Activated CD8-positive, alpha-beta memory T cell treated with anti-CD3 and anti-CD28 coated beads for 1 hour (primary cell): ENCODE data around the gene PTPRN2.

Source experiments
- DNase-seq, 2 donors: peaks; one replicate each; pipeline ENCODE4 v3.0.0-alpha.2; 2020; ENCODE audit warnings: low read depth in 1 of 2; ENCODE audit errors: extremely low read depth in 1 of 2

Gene PTPRN2

GRCh38 chr7:157768198-157768597 is 819.4 kb downstream of the PTPRN2 start:
- DNase-seq: no peak

- DNase-seq: no peak
Measured at GRCh38 chr7:157767506-157768197, 820.0 kb downstream of the PTPRN2 start.

GRCh38 chr7:157766098-157766497 is 821.5 kb downstream of the PTPRN2 start:
- DNase-seq: no peak

DNA sequence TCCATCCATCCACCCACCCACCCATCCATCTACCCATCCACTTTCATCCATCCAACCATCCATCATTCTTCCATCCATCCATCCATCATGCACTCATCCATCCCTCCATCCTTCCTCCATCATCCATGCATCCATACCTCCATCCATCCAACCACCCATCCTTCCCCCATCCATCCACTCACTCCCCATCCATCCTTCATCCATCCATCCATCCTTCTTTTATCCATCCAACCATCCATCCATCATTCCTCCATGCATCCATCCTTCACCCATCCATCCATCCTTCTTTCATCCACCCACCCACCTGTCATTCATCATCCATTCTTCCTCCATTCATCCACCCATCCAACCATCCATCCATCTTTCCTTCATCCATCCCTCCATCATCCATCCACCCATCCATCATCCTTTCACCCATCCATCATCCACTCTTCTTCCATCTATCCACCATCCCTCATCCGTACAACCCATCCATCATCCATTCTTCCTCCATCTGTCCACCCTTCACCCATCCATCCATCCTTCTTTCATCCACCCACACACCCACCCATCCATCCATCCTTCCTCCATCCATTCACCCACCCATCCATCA is 822.6 kb downstream of the PTPRN2 start:
- no peak for DNase-seq

DNA sequence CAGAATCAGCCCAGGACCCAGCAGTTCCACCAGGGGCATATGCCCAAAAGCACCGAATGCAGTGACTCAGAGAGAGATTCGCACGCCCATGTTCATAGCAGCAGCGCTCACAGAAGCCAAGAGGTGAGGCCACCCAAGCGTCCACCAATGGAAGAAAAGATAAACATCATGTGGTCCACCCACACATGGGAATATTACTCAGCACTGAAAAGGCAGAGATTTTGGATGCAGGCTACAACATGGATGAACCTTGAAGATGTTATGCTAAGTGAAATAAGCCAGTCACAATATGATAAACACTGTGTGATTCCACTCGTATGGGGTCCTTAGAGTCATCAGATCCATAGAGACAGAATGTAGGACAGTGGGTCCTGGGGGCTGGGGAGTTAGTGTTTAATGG is 823.4 kb downstream of the PTPRN2 start:
- no peak for DNase-seq

GRCh38 chr7:157763279-157764000 is 824.2 kb downstream of the PTPRN2 start:
- no peak for DNase-seq

GRCh38 chr7:157762824-157763223 is 824.8 kb downstream of the PTPRN2 start:
- no peak for DNase-seq

- DNase-seq: no peak
Measured at GRCh38 chr7:157760004-157760730, 827.5 kb downstream of the PTPRN2 start.

DNA sequence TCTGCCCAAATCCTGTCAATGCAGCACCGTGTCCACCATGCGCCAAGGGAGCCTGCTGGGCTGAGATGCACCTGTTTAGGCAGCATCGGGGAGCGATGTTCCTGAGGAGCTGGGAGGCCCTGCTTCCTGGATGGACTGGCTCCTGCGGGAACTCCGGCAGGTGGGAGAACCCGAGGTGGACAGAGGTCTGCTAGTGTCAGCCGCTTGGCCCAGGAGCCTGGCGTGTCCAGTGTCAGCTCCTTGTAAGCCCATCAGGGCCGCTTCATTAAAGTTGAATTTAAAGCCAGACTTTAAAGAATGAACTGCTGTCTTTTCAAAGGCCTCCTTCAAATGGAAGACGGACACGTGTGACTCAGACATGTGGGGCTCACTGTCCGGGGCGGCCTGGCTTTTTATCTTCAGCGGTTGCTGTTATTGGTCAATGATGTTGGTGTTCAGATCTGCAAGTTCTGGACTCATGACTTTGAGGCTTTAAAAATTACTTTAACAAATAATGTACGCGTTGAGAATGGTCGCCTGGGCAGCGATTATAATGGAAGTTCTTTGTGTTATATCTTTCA is 828.3 kb downstream of the PTPRN2 start:
- DNase-seq: no peak

DNA sequence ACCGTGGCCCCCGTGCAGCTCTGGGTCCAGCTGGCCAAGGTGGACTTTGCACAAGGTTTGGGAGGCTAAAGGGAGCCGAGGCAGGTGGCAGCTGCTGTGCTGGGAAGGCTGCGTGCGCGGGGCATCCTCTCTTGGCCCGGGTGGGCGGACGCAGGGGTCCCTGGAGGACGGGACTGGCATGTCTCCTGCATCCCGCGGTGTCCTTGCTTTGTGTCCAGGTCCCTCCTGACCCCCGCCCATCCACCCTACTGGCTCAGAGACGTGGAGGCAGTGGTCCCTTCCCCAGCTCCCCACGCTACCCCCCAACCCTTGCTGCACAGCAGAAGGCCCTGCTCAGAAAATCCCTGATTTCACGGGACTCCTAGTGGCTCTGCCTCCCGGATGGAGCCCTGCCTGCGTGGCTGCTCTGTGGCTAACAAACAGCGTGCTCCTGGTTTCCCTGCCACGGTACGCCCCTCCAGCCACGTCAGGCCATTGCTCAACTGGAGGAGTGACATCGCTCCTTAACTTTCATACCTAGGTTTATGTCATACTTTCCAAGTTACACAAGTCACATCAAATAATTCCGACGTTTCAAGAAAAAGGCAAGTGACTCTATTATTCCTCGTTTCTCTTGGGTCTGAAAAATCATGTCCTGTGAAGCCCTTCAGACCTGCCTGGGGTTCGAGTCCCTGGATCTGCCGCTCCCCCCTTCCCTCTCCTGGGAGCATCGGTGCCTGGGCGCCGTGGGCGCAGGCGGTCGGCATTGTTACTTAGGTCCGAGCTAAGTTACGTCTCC is 829.0 kb downstream of the PTPRN2 start:
- no peak for DNase-seq

DNA sequence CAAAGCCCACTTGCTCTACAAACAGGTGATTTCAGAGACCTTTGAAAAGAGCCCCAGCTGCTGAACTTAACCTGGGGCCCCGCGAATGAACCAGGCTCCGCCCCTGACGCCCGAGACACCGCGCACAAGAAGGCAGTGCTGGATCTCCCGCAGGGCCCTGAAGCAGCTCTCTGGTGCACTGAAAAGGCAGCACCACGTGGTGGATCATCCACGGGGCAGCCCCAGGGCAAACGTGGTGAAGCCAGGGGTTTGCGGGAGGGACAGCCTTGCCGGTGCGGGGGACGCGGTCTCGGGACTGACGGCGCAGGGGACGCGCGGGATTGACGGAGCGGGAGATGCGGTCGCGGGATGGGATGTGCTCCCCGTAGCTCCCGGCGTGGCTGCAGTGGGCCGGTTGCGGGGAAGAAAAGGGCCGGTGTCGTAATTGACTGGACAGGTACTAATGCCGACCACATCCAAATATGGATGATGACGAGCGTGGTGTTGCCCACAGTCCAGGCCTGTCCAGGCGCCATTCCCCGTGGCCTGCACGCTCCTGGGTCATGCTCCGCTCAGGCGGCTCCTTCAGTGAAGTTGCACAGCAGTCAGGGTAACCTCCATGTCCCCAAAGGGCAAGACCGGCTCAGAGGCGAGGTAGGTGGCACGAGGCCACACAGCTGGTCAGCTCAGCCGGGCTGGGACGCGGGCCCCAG is 829.7 kb downstream of the PTPRN2 start:
- no peak for DNase-seq

GRCh38 chr7:157757211-157757610 is 830.4 kb downstream of the PTPRN2 start:
- no peak for DNase-seq

DNA sequence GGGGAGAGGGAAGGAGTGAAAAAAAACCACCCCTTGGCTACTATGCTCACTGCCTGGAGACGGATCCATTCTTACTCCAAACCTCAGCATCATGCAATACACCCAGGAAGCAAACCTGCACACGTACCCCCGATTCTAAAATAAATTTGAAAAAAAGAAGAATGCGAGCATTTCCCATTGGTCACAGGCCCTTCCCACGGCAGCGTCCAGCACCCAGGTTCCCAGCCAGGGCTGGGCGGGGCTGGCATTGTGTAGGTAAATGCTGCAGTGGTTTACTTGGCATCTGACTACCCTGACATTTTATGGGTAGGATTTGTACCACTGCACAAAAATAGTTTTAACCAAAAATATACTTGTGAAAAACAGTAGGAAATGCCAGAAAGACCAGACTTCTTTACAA is 831.9 kb downstream of the PTPRN2 start:
- no peak for DNase-seq

GRCh38 chr7:157754416-157754790 is 833.2 kb downstream of the PTPRN2 start:
- DNase-seq: no peak

- no peak for DNase-seq
Measured at GRCh38 chr7:157753713-157754415, 833.8 kb downstream of the PTPRN2 start.

DNA sequence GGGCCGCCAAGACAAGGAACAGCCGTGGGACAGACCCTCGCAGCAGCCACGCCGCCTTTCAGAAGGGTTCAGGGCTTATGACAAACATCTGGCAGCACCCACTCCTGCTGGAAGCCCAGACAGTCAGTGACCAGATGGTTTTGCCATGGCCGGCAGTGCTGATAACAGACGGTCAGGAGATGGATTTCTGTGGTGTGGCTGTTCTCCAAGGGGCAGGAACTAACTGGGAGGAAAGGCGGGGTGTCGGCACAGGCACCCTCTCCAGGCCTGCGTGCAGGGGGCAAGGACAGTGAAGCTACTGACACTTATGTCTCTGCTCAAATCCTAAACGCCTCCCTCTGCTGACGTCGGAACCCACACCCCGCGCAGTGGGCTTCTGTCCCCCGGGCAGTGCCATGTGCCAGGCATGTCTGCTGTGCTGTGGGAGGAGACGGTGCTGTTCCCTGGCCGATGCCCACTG is 834.8 kb downstream of the PTPRN2 start:
- DNase-seq: no peak

GRCh38 chr7:157751951-157752673 is 835.5 kb downstream of the PTPRN2 start:
- no peak for DNase-seq

DNA sequence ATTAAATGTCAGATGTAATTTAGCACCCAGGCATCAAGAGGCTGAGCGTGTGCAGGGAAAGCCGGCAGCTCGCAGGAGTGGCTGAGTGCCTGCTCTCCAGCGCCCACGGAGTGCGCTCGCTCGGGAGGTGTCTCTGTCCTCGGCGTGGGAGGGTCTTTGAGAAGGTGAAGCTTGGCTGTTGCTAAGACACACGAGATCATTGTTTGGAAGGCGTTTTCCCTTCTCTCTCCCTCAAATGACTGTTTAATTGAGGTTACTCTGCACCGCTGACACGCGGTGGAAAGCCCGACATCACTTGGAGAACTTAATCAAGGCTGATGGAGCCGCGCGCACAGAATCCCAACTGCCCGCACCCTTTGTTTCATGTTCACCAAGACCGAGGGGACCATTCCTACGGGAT is 836.2 kb downstream of the PTPRN2 start:
- no peak for DNase-seq

GRCh38 chr7:157750291-157750690 is 837.3 kb downstream of the PTPRN2 start:
- DNase-seq: no peak
